ENCODE results near the gene NTRK2.

NTRK2 gene

DNA sequence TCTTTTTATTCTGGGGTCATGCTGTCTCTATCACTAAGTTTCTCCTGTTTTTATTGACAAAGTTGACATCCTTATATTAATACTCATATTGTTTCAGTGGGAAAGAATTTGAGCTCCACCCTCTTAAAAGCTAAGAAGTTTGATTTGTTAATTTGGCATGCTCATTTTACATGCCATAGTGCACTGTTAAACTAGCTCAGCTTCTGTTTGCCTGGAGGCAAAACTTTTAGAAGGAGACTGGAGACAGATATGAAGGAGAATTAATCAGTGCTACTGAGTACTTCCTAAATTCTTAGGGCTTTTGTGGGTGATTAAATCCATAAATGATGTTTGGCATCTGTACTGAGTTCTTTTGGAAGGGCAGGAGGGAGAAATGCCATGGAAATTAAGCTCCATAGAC, 138.9 kb downstream of the NTRK2 start (continued):
- TF ChIP-seq REPIN1 (tag by site-specific recombination; IDR thresholded peaks at IDR 0.05; ENCODE audit: low read depth) (no peak), FEZF1 (tag by site-specific recombination; IDR thresholded peaks at IDR 0.05) (no peak), ZNF785 (tag by site-specific recombination; IDR thresholded peaks at IDR 0.05) (no peak), IKZF3 (tag by site-specific recombination; IDR thresholded peaks at IDR 0.05) (no peak), ZNF112 (tag by site-specific recombination; IDR thresholded peaks at IDR 0.05) (no peak), ZNF121 (tag by site-specific recombination; IDR thresholded peaks at IDR 0.05) (no peak), ZNF302 (tag by site-specific recombination; IDR thresholded peaks at IDR 0.05; ENCODE audit: low read depth) (no peak), KLF7 (tag by site-specific recombination; IDR thresholded peaks at IDR 0.05; ENCODE audit: borderline replicate concordance) (no peak)
- TF ChIP-seq, protein P1, sequence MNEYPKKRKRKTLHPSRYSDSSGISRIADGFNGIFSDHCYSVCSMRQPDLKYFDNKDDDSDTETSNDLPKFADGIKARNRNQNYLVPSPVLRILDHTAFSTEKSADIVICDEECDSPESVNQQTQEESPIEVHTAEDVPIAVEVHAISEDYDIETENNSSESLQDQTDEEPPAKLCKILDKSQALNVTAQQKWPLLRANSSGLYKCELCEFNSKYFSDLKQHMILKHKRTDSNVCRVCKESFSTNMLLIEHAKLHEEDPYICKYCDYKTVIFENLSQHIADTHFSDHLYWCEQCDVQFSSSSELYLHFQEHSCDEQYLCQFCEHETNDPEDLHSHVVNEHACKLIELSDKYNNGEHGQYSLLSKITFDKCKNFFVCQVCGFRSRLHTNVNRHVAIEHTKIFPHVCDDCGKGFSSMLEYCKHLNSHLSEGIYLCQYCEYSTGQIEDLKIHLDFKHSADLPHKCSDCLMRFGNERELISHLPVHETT (tag by site-specific recombination; IDR thresholded peaks at IDR 0.05): no peak
- TF ChIP-seq, protein P2, sequence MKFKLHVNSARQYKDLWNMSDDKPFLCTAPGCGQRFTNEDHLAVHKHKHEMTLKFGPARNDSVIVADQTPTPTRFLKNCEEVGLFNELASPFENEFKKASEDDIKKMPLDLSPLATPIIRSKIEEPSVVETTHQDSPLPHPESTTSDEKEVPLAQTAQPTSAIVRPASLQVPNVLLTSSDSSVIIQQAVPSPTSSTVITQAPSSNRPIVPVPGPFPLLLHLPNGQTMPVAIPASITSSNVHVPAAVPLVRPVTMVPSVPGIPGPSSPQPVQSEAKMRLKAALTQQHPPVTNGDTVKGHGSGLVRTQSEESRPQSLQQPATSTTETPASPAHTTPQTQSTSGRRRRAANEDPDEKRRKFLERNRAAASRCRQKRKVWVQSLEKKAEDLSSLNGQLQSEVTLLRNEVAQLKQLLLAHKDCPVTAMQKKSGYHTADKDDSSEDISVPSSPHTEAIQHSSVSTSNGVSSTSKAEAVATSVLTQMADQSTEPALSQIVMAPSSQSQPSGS (tag by site-specific recombination; IDR thresholded peaks at IDR 0.05; ENCODE audit: low read depth): no peak

DNA sequence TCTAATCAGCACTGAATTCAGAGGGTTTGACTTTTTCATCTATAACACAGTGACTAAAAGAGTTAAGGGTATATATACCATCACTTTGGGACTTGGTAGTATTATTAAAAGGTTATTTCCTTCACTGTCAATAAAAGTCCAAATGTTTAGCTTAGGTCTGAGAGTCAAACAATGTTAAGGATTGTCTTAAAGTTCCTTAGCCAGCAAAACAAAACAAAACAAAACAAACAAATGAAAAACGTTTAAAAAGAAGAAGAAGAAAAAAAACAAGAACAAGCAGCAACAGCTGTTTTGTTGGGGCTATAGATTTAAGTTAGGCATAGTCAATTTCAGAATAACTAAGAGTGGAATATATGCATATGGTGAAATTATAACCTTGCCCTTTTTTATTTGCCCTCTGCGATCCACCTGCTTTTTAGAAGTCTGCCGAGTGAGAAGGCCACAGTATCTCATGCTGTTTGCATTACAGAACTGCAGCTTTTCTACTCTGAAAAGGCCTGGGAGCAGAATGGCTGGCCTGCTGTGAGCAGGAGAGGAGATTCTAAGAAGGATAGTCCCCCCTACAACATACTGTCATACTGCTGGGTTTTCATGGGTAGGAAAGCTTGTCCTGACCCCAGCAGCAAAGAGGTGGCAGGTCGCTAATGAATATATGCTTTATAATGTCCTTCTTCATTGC, 141.7 kb downstream of the NTRK2 start:
- no peaks in the 10 kb centered on the region for H3K4me1 ChIP-seq (ENCODE audit: control insufficient read depth, insufficient read depth, low read length)
- no peaks in the 10 kb centered on the region for H3K36me3 ChIP-seq (ENCODE audit: control insufficient read depth in 2 of 2, insufficient read depth in 1 of 2, low read length in 2 of 2)
- no peak overlapping the region for H3K4me3 ChIP-seq (ENCODE audit: low read depth, low read length)
- no peaks in the 10 kb centered on the region for H3K9me3 ChIP-seq (ENCODE audit: control insufficient read depth, insufficient read depth, low read depth, low read length)
- ChIA-PET CTCF (interaction anchor here (0.7 kb wide), 2 partner anchors 49 to 235 kb away, joined by 3 to 5 read pairs; no protein-coding TSS in a partner anchor), POLR2A (interaction anchor here (0.6 kb wide), 1 partner anchor 409 kb away, joined by 4 read pairs; no protein-coding TSS in a partner anchor)
- H3K27ac ChIP-seq (ENCODE audit: extremely low read depth, low read depth, low read length): no peak overlapping the region
- TF ChIP-seq ZNF660 (tag by site-specific recombination; IDR thresholded peaks at IDR 0.05) (no peak), FEZF1 (tag by site-specific recombination; IDR thresholded peaks at IDR 0.05) (no peak)

DNA sequence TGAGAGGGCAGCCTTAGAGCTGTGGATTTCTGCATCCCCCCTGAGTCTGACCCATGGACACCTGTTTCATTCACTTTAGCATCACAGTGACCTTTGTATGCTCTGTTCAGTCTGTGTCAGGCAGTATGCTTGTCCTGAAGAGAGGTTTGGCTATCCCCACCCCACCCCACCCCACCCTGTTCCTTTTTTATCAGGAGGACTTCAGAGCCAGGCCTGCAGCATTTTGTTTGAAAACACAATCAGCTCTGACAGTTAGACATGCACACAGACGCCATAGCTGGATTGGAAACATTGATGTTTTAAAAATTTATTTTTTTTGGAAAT, 142.2 kb downstream of the NTRK2 start:
- Histone ChIP-seq H3K36me3 (ENCODE audit: control insufficient read depth in 2 of 2, insufficient read depth in 1 of 2, low read length in 2 of 2) (no peaks in the 10 kb centered on the region), H3K4me3 (ENCODE audit: low read depth, low read length) (no peak overlapping the region), H3K27ac (ENCODE audit: extremely low read depth, low read depth, low read length) (no peak overlapping the region), H3K9me3 (ENCODE audit: control insufficient read depth, insufficient read depth, low read depth, low read length) (no peaks in the 10 kb centered on the region), H3K4me1 (ENCODE audit: control insufficient read depth, insufficient read depth, low read length) (no peaks in the 10 kb centered on the region)
- ChIA-PET CTCF (interaction anchor here (0.7 kb wide), 1 partner anchor 49 kb away, joined by 3 read pairs; no protein-coding TSS in a partner anchor), POLR2A (interaction anchor here (0.6 kb wide), 1 partner anchor 408 kb away, joined by 4 read pairs; no protein-coding TSS in a partner anchor)
- no peak for TF ChIP-seq ZNF791 (tag by site-specific recombination; IDR thresholded peaks at IDR 0.05)
- TF ChIP-seq HOXA7 (CRISPR knock-in tag; IDR thresholded peaks at IDR 0.05; ENCODE audit: borderline replicate concordance): no peak
- no peak for TF ChIP-seq OVOL3 (tag by site-specific recombination; IDR thresholded peaks at IDR 0.05)
- TF ChIP-seq, protein P3, sequence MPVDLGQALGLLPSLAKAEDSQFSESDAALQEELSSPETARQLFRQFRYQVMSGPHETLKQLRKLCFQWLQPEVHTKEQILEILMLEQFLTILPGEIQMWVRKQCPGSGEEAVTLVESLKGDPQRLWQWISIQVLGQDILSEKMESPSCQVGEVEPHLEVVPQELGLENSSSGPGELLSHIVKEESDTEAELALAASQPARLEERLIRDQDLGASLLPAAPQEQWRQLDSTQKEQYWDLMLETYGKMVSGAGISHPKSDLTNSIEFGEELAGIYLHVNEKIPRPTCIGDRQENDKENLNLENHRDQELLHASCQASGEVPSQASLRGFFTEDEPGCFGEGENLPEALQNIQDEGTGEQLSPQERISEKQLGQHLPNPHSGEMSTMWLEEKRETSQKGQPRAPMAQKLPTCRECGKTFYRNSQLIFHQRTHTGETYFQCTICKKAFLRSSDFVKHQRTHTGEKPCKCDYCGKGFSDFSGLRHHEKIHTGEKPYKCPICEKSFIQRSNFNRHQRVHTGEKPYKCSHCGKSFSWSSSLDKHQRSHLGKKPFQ (tag by site-specific recombination; IDR thresholded peaks at IDR 0.05): no peak

DNA sequence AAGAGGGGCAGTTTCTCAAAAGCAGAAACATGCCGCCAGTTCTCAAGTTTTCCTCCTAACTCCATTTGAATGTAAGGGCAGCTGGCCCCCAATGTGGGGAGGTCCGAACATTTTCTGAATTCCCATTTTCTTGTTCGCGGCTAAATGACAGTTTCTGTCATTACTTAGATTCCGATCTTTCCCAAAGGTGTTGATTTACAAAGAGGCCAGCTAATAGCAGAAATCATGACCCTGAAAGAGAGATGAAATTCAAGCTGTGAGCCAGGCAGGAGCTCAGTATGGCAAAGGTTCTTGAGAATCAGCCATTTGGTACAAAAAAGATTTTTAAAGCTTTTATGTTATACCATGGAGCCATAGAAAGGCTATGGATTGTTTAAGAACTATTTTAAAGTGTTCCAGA, 142.8 kb downstream of the NTRK2 start:
- no peaks in the 10 kb centered on the region for H3K4me1 ChIP-seq (ENCODE audit: control insufficient read depth, insufficient read depth, low read length)
- no peaks in the 10 kb centered on the region for H3K36me3 ChIP-seq (ENCODE audit: control insufficient read depth in 2 of 2, insufficient read depth in 1 of 2, low read length in 2 of 2)
- no peak overlapping the region for H3K27ac ChIP-seq (ENCODE audit: extremely low read depth, low read depth, low read length)
- H3K4me3 ChIP-seq (ENCODE audit: low read depth, low read length): no peak overlapping the region
- ChIA-PET CTCF (interaction anchor here (0.5 kb wide), 1 partner anchor 10 kb away, joined by 3 read pairs; no protein-coding TSS in a partner anchor), POLR2A (no interaction called here)
- no peaks in the 10 kb centered on the region for H3K9me3 ChIP-seq (ENCODE audit: control insufficient read depth, insufficient read depth, low read depth, low read length)
- TF ChIP-seq ZIC2 (tag by site-specific recombination; IDR thresholded peaks at IDR 0.05) (no peak), ZNF623 (tag by site-specific recombination; IDR thresholded peaks at IDR 0.05) (no peak), ZNF239 (tag by site-specific recombination; IDR thresholded peaks at IDR 0.05) (no peak), ZNF10 (tag by site-specific recombination; IDR thresholded peaks at IDR 0.05) (no peak), ZNF660 (tag by site-specific recombination; IDR thresholded peaks at IDR 0.05) (no peak), KLF10 (tag by site-specific recombination; IDR thresholded peaks at IDR 0.05) (no peak), ZNF560 (tag by site-specific recombination; IDR thresholded peaks at IDR 0.05; ENCODE audit: borderline replicate concordance) (no peak), BCL11B (tag by site-specific recombination; IDR thresholded peaks at IDR 0.05; ENCODE audit: low read depth) (no peak), ZBTB17 (tag by site-specific recombination; IDR thresholded peaks at IDR 0.05) (no peak), ZNF624 (tag by site-specific recombination; IDR thresholded peaks at IDR 0.05) (no peak), REPIN1 (tag by site-specific recombination; IDR thresholded peaks at IDR 0.05; ENCODE audit: low read depth) (no peak)
- TF ChIP-seq, protein P4, sequence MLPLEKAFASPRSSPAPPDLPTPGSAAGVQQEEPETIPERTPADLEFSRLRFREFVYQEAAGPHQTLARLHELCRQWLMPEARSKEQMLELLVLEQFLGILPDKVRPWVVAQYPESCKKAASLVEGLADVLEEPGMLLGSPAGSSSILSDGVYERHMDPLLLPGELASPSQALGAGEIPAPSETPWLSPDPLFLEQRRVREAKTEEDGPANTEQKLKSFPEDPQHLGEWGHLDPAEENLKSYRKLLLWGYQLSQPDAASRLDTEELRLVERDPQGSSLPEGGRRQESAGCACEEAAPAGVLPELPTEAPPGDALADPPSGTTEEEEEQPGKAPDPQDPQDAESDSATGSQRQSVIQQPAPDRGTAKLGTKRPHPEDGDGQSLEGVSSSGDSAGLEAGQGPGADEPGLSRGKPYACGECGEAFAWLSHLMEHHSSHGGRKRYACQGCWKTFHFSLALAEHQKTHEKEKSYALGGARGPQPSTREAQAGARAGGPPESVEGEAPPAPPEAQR (tag by site-specific recombination; IDR thresholded peaks at IDR 0.05): no peak

Data from HEK293 (cell line).